Progenitor cell of endocrine pancreas (in vitro differentiated cells): ENCODE data around the gene CFL1. TPM values are rescaled to one million over a fixed set of nuclear protein-coding genes. Genes with fewer than 3 reads are reported as not detected.
"Not testable (repeated sequence)": the region's sequence is repeated elsewhere in the genome, so short reads cannot be mapped to it uniquely, and the experiment has no call there.

ENCODE experiments used
- DNase-seq: peaks from one replicate; pipeline ENCODE4 v3.0.0; 2021; ENCODE audit warnings: low spot score; ENCODE audit not compliant: unreplicated experiment
- H3K27ac Mint-ChIP-seq: 2 replicates; pipeline ENCODE4 v1.8.0; 2021; ENCODE audit warnings: mild to moderate bottlenecking, moderate library complexity, mixed read lengths
- H3K27me3 Mint-ChIP-seq: 2 replicates; pipeline ENCODE4 v1.8.0; 2021; ENCODE audit warnings: mixed read lengths
- H3K36me3 Mint-ChIP-seq: 2 replicates; pipeline ENCODE4 v1.8.0; 2022; ENCODE audit warnings: mixed read lengths; ENCODE audit not compliant: insufficient read depth
- H3K4me1 Mint-ChIP-seq: 2 replicates; pipeline ENCODE4 v1.8.0; 2021; ENCODE audit warnings: low read depth, mixed read lengths
- H3K4me3 Mint-ChIP-seq: 2 replicates; pipeline ENCODE4 v1.8.0; 2021; ENCODE audit warnings: low read depth, mild to moderate bottlenecking, moderate library complexity, mixed read lengths
- H3K9me3 Mint-ChIP-seq: 2 replicates; pipeline ENCODE4 v1.8.0; 2021; ENCODE audit warnings: low read depth, mixed read lengths
- CTCF ChIP-seq: fragments of 200-600 bp; sonication (generic); IDR thresholded peaks from one replicate; pipeline ENCODE4 v1.5.0; 2021; ENCODE audit warnings: antibody characterized with exemption, mild to moderate bottlenecking; ENCODE audit not compliant: unreplicated experiment
- total RNA-seq: library from RNA; stranded (reverse); gene quantifications from 2 replicates; pipeline ENCODE4 v1.2.1, GENCODE V29; 2021

CFL1 gene
- total RNA-seq, 1 donor from 2014 or later = 890 TPM

GRCh38 chr11:65850217-65851082 lies 7.5 kb downstream of the CFL1 start:
- TF ChIP-seq CTCF = no peak
- DNase-seq = no peak
- Mint-ChIP-seq H3K27me3 (no peaks in the 10 kb centered on the region), H3K4me1 (peaks cover 1% of the 10 kb centered on the region), H3K27ac (peak overlapping the region; percentile 64), H3K36me3 (peaks cover 21% of the 10 kb centered on the region), H3K9me3 (no peaks in the 10 kb centered on the region), H3K4me3 (no peak overlapping the region)

- Mint-ChIP-seq H3K9me3 (no peaks in the 10 kb centered on the region), H3K4me1 (peaks cover 1% of the 10 kb centered on the region), H3K27ac (no peak overlapping the region), H3K36me3 (peaks cover 20% of the 10 kb centered on the region), H3K4me3 (no peak overlapping the region), H3K27me3 (no peaks in the 10 kb centered on the region)
- DNase-seq = no peak
- no peak for TF ChIP-seq CTCF
Measured at GRCh38 chr11:65849771-65850216, 8.2 kb downstream of the CFL1 start.

- H3K4me1 Mint-ChIP-seq = peaks cover 4% of the 10 kb centered on the region
- no peak for TF ChIP-seq CTCF
- no peaks in the 10 kb centered on the region for H3K9me3 Mint-ChIP-seq
- DNase-seq = no peak
- H3K36me3 Mint-ChIP-seq = peaks cover 16% of the 10 kb centered on the region
- H3K4me3 Mint-ChIP-seq = no peak overlapping the region
- no peak overlapping the region for H3K27ac Mint-ChIP-seq
- H3K27me3 Mint-ChIP-seq = no peaks in the 10 kb centered on the region
Measured at GRCh38 chr11:65849366-65849765, 8.6 kb downstream of the CFL1 start.

- not testable (repeated sequence) for H3K4me1 Mint-ChIP-seq, H3K27me3 Mint-ChIP-seq, DNase-seq, H3K4me3 Mint-ChIP-seq, H3K9me3 Mint-ChIP-seq, H3K27ac Mint-ChIP-seq
- peaks cover 13% of the 10 kb centered on the region for H3K36me3 Mint-ChIP-seq
Measured at GRCh38 chr11:65848693-65849092, 9.3 kb downstream of the CFL1 start.

- Mint-ChIP-seq H3K36me3 (peaks cover 7% of the 10 kb centered on the region), H3K4me1 (peaks cover 4% of the 10 kb centered on the region), H3K27ac (no peak overlapping the region), H3K9me3 (no peaks in the 10 kb centered on the region), H3K27me3 (no peaks in the 10 kb centered on the region), H3K4me3 (no peak overlapping the region)
- TF ChIP-seq CTCF = no peak
- DNase-seq = no peak
Measured at GRCh38 chr11:65847746-65848145, 10.2 kb downstream of the CFL1 start.
